ENCODE results near the gene CNPY4.

CNPY4 gene

DNA sequence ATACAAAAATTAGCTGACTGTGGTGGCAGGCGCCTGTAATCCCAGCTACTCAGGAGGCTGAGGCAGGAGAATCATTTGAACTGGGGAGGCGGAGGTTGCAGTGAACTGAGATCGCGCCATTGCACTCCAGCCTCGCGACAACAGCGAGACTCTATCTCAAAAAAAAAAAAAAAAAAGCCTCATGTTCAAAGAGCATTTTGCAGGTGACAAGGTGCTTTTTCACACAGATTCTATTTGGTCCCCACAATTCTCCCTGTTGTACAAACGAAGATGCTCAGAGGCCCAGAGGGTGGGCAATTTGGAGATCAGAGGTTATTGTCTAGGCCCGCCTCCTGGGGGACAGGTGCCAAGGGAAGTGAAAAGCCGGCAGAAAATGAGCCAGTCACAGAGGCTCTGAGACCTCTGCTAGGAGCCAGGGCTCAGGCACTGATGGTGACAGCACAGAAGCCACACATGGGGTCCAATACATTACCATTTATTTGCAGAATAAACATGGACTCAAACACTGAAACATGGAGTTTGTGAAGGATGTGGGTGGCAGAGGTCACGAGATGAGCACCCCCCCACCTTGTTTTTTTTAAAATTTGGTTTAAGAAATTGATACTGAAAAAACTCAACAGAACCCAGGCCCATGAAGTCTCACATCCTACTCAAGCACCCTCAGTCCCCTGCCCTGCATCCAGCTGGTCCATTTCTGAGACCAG, 49.9 kb downstream of the CNPY4 start:
- H3K4me1 Mint-ChIP-seq: peaks cover 37 to 56% of the 10 kb centered on the region in 2 donors
- DNase-seq (no peak), ATAC-seq (replicated peaks) (no peak)
- no peak overlapping the region for H3K27ac Mint-ChIP-seq
- H3K4me3 Mint-ChIP-seq: peak overlapping the region in 1 of 2 donors; percentile 74
- no peaks in the 10 kb centered on the region for H3K9me3 Mint-ChIP-seq
- peaks cover 1 to 8% of the 10 kb centered on the region in 2 donors for H3K36me3 Mint-ChIP-seq
- H3K27me3 Mint-ChIP-seq: peaks cover 48% of the 10 kb centered on the region in 2 donors

DNA sequence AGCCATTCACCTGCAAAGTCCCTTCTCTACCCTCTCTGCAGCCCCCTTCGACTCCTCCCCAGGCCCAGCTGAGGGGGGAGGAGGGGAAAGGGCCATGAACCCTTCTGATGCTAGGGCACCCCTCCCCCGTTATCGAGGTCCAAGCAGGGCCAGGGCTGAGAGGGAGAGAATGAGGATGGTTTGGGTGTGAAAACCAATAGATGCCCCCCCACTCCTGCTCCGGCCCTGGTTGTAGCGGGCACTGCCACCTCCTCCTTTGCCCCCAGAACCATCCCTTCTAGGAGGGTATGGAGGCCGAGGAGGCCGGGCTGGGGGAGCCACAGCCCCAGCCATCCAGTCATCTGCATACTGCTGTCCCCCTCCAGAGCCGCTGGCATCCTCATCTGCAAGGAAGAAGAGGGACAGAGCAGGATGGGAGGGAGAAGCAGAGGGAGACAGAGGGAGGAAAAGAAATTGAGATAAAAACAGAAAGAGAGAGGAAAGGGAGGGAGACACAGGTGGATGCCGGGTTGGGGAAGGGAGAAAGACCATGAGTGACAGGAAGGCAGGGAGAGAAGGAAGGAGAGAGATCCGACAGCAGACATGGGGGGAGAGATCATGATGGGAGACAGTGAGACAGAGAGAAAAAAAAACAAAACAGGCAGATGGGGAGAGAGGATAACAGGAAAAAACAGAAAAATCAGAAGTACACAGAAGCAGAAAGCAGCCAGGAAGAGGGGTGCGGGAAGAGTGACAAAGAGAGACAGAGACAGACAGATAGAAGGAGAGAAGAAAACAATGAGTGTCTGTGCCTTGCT, 50.9 kb downstream of the CNPY4 start:
- DNase-seq: no peak
- H3K4me1 Mint-ChIP-seq: peaks cover 37 to 56% of the 10 kb centered on the region in 2 donors
- H3K27ac Mint-ChIP-seq: peak overlapping the region; percentile 33

DNA sequence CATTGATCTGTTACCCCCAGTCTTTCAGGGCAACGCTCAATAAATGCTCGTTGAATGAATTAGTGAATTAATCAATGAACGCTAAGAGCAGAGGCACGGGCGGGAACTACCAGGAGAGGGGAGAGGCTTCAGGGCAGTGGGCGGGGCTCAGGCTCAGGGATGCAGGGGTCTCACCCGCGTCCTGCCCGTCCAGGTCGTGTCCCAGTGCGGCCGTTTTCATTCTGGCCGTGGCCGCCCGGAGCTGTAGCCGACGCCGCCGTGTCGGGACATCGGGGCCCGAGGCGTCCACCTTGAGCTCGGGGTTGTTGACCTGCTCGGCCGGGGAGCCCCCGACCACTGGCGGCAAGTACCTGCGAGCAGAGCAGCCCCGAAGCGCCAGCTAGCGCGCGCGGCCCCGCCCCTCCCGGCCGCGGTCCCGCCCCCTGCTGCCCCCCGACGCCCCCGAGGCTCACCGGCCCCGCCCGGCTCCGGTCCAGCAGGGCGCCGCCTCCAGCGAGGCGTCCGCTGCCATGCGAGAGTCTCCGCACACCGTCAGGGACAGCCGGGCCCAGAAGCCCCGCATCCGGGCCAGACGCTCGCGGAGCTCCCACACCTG, 51.8 kb downstream of the CNPY4 start:
- H3K9me3 Mint-ChIP-seq: no peaks in the 10 kb centered on the region
- peaks cover 1 to 8% of the 10 kb centered on the region in 2 donors for H3K36me3 Mint-ChIP-seq
- DNase-seq: no peak
- H3K4me3 Mint-ChIP-seq: peak overlapping the region; percentile 33 to 68
- peak; percentile 49 to 56 for ATAC-seq (replicated peaks)
- no peak overlapping the region for H3K27ac Mint-ChIP-seq
- H3K4me1 Mint-ChIP-seq: peaks cover 39 to 61% of the 10 kb centered on the region in 2 donors
- H3K27me3 Mint-ChIP-seq: peaks cover 42 to 44% of the 10 kb centered on the region in 2 donors

More for the DNA sequence above, 50.9 kb downstream of the CNPY4 start:
- ATAC-seq (replicated peaks): no peak
- no peaks in the 10 kb centered on the region for H3K9me3 Mint-ChIP-seq
- H3K27me3 Mint-ChIP-seq: peaks cover 48% of the 10 kb centered on the region in 2 donors
- H3K4me3 Mint-ChIP-seq: peak overlapping the region; percentile 68 to 80
- peaks cover 1 to 8% of the 10 kb centered on the region in 2 donors for H3K36me3 Mint-ChIP-seq

DNA sequence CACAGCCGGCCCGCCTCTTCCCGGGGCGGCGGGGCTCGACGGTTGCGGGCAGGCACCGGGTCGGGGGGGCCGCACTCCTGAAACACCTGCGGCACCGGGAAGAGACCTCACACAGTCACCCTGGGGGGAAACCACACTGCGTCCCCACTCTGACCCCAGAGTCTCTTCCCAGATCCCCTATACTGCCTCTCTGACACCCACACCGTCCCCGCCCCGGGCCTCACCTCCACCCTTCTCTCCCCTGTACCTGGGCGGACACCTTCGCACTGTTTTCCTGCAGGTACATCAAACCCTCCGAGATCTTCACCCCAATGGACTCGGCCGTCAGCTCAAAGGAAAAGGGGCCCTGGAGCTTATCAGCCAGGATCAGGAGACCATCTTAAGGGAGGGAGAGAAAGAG, 52.4 kb downstream of the CNPY4 start:
- Mint-ChIP-seq H3K27me3 (peaks cover 36 to 37% of the 10 kb centered on the region in 2 donors), H3K9me3 (no peaks in the 10 kb centered on the region), H3K36me3 (peaks cover 1 to 8% of the 10 kb centered on the region in 2 donors), H3K4me3 (peak overlapping the region; percentile 76 to 80), H3K4me1 (peaks cover 39 to 62% of the 10 kb centered on the region in 2 donors), H3K27ac (peak overlapping the region; percentile 47)
- DNase-seq (no peak), ATAC-seq (replicated peaks) (peak in 1 of 2 donors; percentile 15)

DNA sequence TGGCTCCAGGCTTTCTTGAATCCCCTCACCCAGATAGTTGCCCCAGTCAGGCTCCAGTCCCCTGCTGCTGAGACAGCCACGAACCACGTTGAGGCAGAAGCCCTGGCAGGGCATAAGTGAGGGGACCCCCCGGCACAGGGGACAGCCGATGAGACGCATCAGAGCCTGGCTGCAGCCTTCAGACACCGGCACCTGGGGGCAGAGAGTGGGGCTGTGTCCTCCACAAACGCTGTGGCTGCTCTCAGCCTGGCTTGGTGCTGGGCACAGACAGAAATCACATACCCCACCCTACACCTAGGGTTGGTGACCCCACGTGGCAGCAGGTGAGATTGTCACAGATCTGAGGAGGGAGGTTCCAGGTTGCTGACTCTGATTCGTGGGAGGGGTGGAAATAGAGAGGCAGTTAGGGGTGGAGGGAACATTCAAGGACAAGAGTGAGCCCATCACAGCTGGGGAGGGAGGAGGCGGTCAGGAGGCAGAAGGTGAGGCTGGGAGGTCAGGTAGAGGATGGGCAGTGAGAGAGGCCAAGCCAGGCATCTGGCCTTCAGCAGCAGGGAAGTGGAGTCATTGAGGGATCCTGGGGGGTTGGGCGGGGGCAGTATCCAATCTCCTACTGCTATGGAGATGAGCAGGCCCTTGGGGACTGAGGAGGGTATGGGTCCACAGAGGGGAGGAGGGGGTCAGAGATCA, 54.5 kb downstream of the CNPY4 start:
- Mint-ChIP-seq H3K4me3 (no peak overlapping the region), H3K36me3 (peaks cover 1 to 8% of the 10 kb centered on the region in 2 donors), H3K27me3 (peaks cover 15 to 16% of the 10 kb centered on the region in 2 donors), H3K27ac (no peak overlapping the region), H3K9me3 (peaks cover 0 to 1% of the 10 kb centered on the region in 2 donors), H3K4me1 (peaks cover 22 to 52% of the 10 kb centered on the region in 2 donors)
- ATAC-seq (replicated peaks) (no peak), DNase-seq (no peak)

DNA sequence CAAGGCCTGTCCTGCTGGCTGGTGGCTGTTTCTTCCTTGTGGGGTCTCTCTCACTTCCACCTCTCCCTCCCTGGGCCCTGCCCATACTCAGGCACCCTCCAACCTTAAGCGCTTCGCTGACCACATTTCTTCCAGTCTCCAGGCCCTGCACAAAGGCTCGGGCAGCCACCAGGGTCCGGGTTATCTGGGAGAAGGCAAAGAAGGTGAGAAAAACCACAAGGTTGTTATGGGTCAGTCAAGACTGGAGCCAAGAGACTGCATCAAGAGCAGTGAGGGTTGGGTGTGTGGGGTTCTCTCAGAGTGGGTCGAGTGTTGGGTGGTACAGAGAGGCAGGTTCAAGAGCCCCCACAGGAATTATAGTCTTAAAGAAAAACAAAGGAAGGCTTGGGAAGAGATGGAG, 55.1 kb downstream of the CNPY4 start:
- H3K9me3 Mint-ChIP-seq: peaks cover 0 to 1% of the 10 kb centered on the region in 2 donors
- no peak overlapping the region for H3K27ac Mint-ChIP-seq
- ATAC-seq (replicated peaks) (no peak), DNase-seq (no peak)
- H3K36me3 Mint-ChIP-seq: peaks cover 1 to 8% of the 10 kb centered on the region in 2 donors
- peaks cover 14% of the 10 kb centered on the region in 2 donors for H3K27me3 Mint-ChIP-seq
- H3K4me3 Mint-ChIP-seq: no peak overlapping the region
- peaks cover 22 to 46% of the 10 kb centered on the region in 2 donors for H3K4me1 Mint-ChIP-seq
